ENCODE results near the gene GHRH.

Gene GHRH

GRCh38 chr20:37291724-37292126 lies 30.1 kb upstream of the GHRH start:
- no peak for DNase-seq (ENCODE audit: low read depth, low spot score)

- DNase-seq (ENCODE audit: low read depth, low spot score) = no peak
These were observed 28.7 kb upstream of the GHRH start for GRCh38 chr20:37290158-37290810.

- no peak for DNase-seq (ENCODE audit: low read depth, low spot score)
These were observed 26.5 kb upstream of the GHRH start for GRCh38 chr20:37288091-37288490.

- no peak for DNase-seq (ENCODE audit: low read depth, low spot score)
These were observed 24.2 kb upstream of the GHRH start for GRCh38 chr20:37285664-37286374.

- no peak for DNase-seq (ENCODE audit: low read depth, low spot score)
These were observed 23.1 kb upstream of the GHRH start for GRCh38 chr20:37284691-37285161.

GRCh38 chr20:37283530-37284195 lies 22.0 kb upstream of the GHRH start:
- no peak for DNase-seq (ENCODE audit: low read depth, low spot score)

GRCh38 chr20:37282556-37282955 lies 20.9 kb upstream of the GHRH start:
- DNase-seq (ENCODE audit: low read depth, low spot score) = peak; percentile 65

GRCh38 chr20:37280403-37280802 lies 18.8 kb upstream of the GHRH start:
- no peak for DNase-seq (ENCODE audit: low read depth, low spot score)

GRCh38 chr20:37279820-37280219 lies 18.2 kb upstream of the GHRH start:
- no peak for DNase-seq (ENCODE audit: low read depth, low spot score)

- no peak for DNase-seq (ENCODE audit: low read depth, low spot score)
These were observed 17.5 kb upstream of the GHRH start for GRCh38 chr20:37278966-37279590.

GRCh38 chr20:37277253-37277593 lies 15.6 kb upstream of the GHRH start:
- DNase-seq (ENCODE audit: low read depth, low spot score) = no peak

GRCh38 chr20:37276494-37277252 lies 15.1 kb upstream of the GHRH start:
- DNase-seq (ENCODE audit: low read depth, low spot score) = peak; percentile 80

GRCh38 chr20:37274851-37275524 lies 13.4 kb upstream of the GHRH start:
- no peak for DNase-seq (ENCODE audit: low read depth, low spot score)

GRCh38 chr20:37273988-37274387 lies 12.4 kb upstream of the GHRH start:
- no peak for DNase-seq (ENCODE audit: low read depth, low spot score)

GRCh38 chr20:37271421-37271768 lies 9.8 kb upstream of the GHRH start:
- no peak for DNase-seq (ENCODE audit: low read depth, low spot score)

GRCh38 chr20:37270576-37271420 lies 9.2 kb upstream of the GHRH start:
- DNase-seq (ENCODE audit: low read depth, low spot score) = peak; percentile 47

GRCh38 chr20:37267667-37268313 lies 6.2 kb upstream of the GHRH start:
- no peak for DNase-seq (ENCODE audit: low read depth, low spot score)

GRCh38 chr20:37266940-37267666 lies 5.5 kb upstream of the GHRH start:
- DNase-seq (ENCODE audit: low read depth, low spot score) = no peak

GRCh38 chr20:37265152-37265551 lies 3.5 kb upstream of the GHRH start:
- DNase-seq (ENCODE audit: low read depth, low spot score) = no peak

All from astrocyte of the hippocampus (primary cell).